ENCODE data around the gene ZSWIM3.
A peak's percentile ranks its signal among the peaks of the same experiment; 100 is the strongest.

DNA sequence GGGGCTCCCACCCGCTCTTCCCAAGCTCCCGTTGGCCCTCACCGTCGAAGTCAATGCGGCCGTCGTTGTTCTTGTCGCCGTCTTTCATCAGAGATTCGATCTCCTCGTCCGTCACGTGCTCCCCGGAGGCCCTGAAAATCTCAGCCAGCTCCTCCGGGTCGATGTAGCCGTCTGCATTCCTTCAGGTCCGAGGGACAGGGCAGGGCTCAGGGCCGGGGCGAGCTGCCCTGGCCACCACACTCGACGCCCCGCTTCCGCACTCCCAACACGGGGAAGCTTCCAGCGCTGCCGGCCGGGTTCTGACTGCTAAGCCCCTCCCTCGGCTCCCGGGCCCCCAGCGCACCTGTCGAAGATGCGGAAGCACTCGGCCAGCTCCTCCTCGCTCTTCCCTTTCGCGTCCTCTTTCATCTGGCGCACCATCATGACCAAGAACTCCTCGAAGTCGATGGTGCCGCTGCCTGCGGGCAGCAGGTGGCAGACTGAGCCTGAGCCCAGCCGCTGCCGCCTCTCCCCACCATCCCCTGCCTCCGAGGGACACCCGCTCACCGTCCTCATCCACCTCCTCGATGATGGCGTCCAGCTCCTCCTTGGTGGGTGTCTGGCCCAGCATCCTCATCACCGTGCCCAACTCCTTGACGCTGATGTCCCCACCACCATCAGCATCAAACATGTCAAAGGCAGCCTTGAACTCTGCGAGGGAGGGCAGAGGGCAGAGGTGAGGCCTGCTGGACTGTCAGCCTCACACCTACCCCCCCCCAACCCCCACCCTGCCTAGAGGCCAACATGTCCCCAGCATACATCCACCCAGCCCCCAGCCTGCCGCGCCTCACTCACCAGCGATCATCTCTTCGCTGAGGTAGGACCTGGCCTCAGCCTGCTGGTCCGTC lies 33.2 kb upstream of the ZSWIM3 start:
- TF ChIP-seq, protein P1, sequence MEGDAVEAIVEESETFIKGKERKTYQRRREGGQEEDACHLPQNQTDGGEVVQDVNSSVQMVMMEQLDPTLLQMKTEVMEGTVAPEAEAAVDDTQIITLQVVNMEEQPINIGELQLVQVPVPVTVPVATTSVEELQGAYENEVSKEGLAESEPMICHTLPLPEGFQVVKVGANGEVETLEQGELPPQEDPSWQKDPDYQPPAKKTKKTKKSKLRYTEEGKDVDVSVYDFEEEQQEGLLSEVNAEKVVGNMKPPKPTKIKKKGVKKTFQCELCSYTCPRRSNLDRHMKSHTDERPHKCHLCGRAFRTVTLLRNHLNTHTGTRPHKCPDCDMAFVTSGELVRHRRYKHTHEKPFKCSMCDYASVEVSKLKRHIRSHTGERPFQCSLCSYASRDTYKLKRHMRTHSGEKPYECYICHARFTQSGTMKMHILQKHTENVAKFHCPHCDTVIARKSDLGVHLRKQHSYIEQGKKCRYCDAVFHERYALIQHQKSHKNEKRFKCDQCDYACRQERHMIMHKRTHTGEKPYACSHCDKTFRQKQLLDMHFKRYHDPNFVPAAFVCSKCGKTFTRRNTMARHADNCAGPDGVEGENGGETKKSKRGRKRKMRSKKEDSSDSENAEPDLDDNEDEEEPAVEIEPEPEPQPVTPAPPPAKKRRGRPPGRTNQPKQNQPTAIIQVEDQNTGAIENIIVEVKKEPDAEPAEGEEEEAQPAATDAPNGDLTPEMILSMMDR (IDR thresholded peaks at IDR 0.05), result peak in 2 of 3 donors; percentile 37 to 50
- TF ChIP-seq POLR2A (IDR thresholded peaks at IDR 0.05) (no peak), EP300 (IDR thresholded peaks at IDR 0.05) (no peak)
